Skeletal muscle tissue (tissue), 4 donors: ENCODE measurements around the gene RPL10. TPM values are rescaled to one million over a fixed set of nuclear protein-coding genes. Genes with fewer than 3 reads are reported as not detected.

Source experiments
- H3K27ac ChIP-seq: one replicate; pipeline ENCODE4 v1.7.0; 2013; ENCODE audit warnings: mild to moderate bottlenecking, low read depth, low read length, inconsistent platforms
- H3K27me3 ChIP-seq, 3 donors: one replicate each; pipeline ENCODE4 v1.7.0; 2013; ENCODE audit warnings: low read length in 3 of 3; ENCODE audit not compliant: control insufficient read depth in 3 of 3, insufficient read depth in 3 of 3
- H3K36me3 ChIP-seq, 3 donors: one replicate each; pipeline ENCODE4 v1.7.0; 2013; ENCODE audit warnings: low read length in 3 of 3; ENCODE audit not compliant: control insufficient read depth in 3 of 3, insufficient read depth in 3 of 3
- H3K4me1 ChIP-seq, 3 donors: one replicate each; pipeline ENCODE4 v1.7.0; 2013; ENCODE audit warnings: low read length in 3 of 3, mild to moderate bottlenecking in 3 of 3; ENCODE audit not compliant: control insufficient read depth in 3 of 3, insufficient read depth in 3 of 3
- H3K4me3 ChIP-seq, 3 donors: one replicate each; pipeline ENCODE4 v1.7.0; 2013; ENCODE audit warnings: low read length in 3 of 3
- H3K9ac ChIP-seq, 3 donors: one replicate each; pipeline ENCODE4 v1.7.0; 2013; ENCODE audit warnings: low read length in 3 of 3, mild to moderate bottlenecking in 3 of 3, moderate library complexity in 2 of 3, low read depth in 1 of 3
- H3K9me3 ChIP-seq, 3 donors: one replicate each; pipeline ENCODE4 v1.7.0; 2013; ENCODE audit warnings: low read length in 3 of 3; ENCODE audit not compliant: control insufficient read depth in 3 of 3
- total RNA-seq: library from RNA; depleted of rRNA; stranded (reverse); fragments of >200 nt; gene quantifications from one replicate; pipeline ENCODE4 v1.2.3, GENCODE V29; 2014
- donor health status: Osteomylitis.

The RPL10 gene
- total RNA-seq, 1 donor from 2014 or later: 4,963 TPM

GRCh38 chrX:154436983-154437752, 39.0 kb downstream of the RPL10 start, which contains the start of gene GDI1:
Gene GDI1, plus strand, starts transcription at chrX:154437154. Its CDS starts 101 bp downstream, at chrX:154437255.
- Histone ChIP-seq H3K27me3 (no peaks in the 10 kb centered on the region), H3K9me3 (no peaks in the 10 kb centered on the region), H3K36me3 (peaks cover 29 to 41% (median 31%) of the 10 kb centered on the region in 3 donors), H3K9ac (peak within 1 kb of the TSS; percentile 45 to 75 (median 70)), H3K4me1 (peaks cover 13 to 22% (median 18%) of the 10 kb centered on the region in 3 donors), H3K4me3 (peak within 1 kb of the TSS; percentile 68 to 79 (median 77)), H3K27ac (peak within 1 kb of the TSS; percentile 40)

- Histone ChIP-seq H3K9ac (peak overlapping the region; percentile 38 to 75 (median 70)), H3K36me3 (peaks cover 26 to 35% (median 33%) of the 10 kb centered on the region in 3 donors), H3K27me3 (no peaks in the 10 kb centered on the region), H3K4me1 (peaks cover 13 to 24% (median 18%) of the 10 kb centered on the region in 3 donors), H3K9me3 (no peaks in the 10 kb centered on the region), H3K27ac (no peak overlapping the region), H3K4me3 (peak overlapping the region; percentile 68 to 79 (median 77))
These were observed 40.1 kb downstream of the RPL10 start for GRCh38 chrX:154437971-154438893.

GRCh38 chrX:154439841-154440240, 41.7 kb downstream of the RPL10 start:
- Histone ChIP-seq H3K4me3 (no peak overlapping the region), H3K4me1 (peaks cover 19 to 35% (median 28%) of the 10 kb centered on the region in 3 donors), H3K36me3 (peaks cover 18 to 25% (median 18%) of the 10 kb centered on the region in 3 donors)

GRCh38 chrX:154440623-154441357, 42.6 kb downstream of the RPL10 start:
- Histone ChIP-seq H3K9me3 (no peaks in the 10 kb centered on the region), H3K27ac (no peak overlapping the region)

More at GRCh38 chrX:154439841-154440240, 41.7 kb downstream of the RPL10 start:
- no peaks in the 10 kb centered on the region for H3K27me3 ChIP-seq
- H3K27ac ChIP-seq: no peak overlapping the region
- H3K9me3 ChIP-seq: no peaks in the 10 kb centered on the region
- no peak overlapping the region for H3K9ac ChIP-seq

DNA sequence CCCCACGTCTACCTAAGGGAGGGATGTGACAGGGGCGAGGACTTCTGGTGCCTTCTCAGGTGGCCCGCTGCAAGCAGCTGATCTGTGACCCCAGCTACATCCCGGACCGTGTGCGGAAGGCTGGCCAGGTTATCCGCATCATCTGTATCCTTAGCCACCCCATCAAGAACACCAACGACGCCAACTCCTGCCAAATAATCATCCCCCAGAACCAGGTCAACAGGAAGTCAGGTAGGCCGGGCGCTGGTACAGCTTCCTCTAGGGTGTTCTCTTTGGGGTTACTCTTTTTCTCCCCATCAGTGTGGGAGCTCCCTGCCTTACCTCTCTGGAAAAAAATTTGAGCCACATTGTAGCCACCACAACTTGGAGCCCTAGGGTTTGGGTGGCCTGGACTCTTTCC, 43.4 kb downstream of the RPL10 start:
- no peak overlapping the region for H3K9ac ChIP-seq
- H3K9me3 ChIP-seq: no peaks in the 10 kb centered on the region
- no peaks in the 10 kb centered on the region for H3K27me3 ChIP-seq
- H3K27ac ChIP-seq: no peak overlapping the region
- H3K4me1 ChIP-seq: peaks cover 29 to 40% (median 29%) of the 10 kb centered on the region in 3 donors
- peaks cover 16 to 22% (median 16%) of the 10 kb centered on the region in 3 donors for H3K36me3 ChIP-seq
- H3K4me3 ChIP-seq: no peak overlapping the region

More at GRCh38 chrX:154440623-154441357, 42.6 kb downstream of the RPL10 start:
- Histone ChIP-seq H3K36me3 (peaks cover 13 to 19% (median 16%) of the 10 kb centered on the region in 3 donors), H3K4me1 (peaks cover 27 to 42% (median 34%) of the 10 kb centered on the region in 3 donors), H3K9ac (no peak overlapping the region), H3K4me3 (no peak overlapping the region), H3K27me3 (no peaks in the 10 kb centered on the region)

DNA sequence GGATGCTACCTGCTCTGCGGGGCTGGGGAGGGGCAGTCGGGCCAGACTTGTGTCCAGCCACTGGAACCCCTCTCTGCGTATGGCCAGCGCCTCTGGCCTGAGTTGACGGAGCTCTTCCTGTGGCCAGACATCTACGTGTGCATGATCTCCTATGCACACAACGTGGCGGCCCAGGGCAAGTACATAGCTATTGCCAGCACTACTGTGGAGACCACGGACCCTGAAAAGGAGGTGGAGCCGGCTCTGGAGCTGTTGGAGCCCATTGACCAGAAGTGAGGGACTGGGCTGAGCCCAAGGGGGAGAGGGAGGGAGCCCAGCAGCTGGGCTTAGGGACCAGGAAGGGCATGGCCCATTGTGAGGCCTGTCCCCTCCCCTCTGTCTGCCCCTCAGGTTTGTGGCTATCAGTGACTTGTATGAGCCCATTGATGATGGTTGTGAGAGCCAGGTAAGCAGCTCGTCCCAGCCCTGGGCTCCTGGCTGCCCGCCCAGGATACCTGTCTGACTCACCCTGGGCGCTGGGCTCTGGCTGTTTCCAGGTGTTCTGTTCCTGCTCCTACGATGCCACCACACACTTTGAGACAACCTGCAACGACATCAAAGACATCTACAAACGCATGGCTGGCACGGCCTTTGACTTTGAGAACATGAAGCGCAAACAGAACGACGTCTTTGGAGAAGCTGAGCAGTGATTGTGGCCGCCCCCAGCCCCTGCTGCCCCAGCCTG, 44.0 kb downstream of the RPL10 start:
- Histone ChIP-seq H3K36me3 (peaks cover 20 to 26% (median 22%) of the 10 kb centered on the region in 3 donors), H3K9me3 (no peaks in the 10 kb centered on the region), H3K4me3 (no peak overlapping the region), H3K27me3 (no peaks in the 10 kb centered on the region), H3K27ac (no peak overlapping the region), H3K4me1 (peaks cover 29 to 40% (median 29%) of the 10 kb centered on the region in 3 donors), H3K9ac (no peak overlapping the region)

GRCh38 chrX:154443479-154443910, 45.3 kb downstream of the RPL10 start:
- H3K27me3 ChIP-seq: no peaks in the 10 kb centered on the region
- H3K36me3 ChIP-seq: peaks cover 25 to 29% (median 27%) of the 10 kb centered on the region in 3 donors
- peak overlapping the region; percentile 89 for H3K27ac ChIP-seq
- peak overlapping the region; percentile 48 to 66 (median 60) for H3K4me3 ChIP-seq
- H3K4me1 ChIP-seq: peaks cover 19 to 31% (median 20%) of the 10 kb centered on the region in 3 donors
- H3K9me3 ChIP-seq: no peaks in the 10 kb centered on the region
- peak overlapping the region; percentile 51 to 76 (median 70) for H3K9ac ChIP-seq

DNA sequence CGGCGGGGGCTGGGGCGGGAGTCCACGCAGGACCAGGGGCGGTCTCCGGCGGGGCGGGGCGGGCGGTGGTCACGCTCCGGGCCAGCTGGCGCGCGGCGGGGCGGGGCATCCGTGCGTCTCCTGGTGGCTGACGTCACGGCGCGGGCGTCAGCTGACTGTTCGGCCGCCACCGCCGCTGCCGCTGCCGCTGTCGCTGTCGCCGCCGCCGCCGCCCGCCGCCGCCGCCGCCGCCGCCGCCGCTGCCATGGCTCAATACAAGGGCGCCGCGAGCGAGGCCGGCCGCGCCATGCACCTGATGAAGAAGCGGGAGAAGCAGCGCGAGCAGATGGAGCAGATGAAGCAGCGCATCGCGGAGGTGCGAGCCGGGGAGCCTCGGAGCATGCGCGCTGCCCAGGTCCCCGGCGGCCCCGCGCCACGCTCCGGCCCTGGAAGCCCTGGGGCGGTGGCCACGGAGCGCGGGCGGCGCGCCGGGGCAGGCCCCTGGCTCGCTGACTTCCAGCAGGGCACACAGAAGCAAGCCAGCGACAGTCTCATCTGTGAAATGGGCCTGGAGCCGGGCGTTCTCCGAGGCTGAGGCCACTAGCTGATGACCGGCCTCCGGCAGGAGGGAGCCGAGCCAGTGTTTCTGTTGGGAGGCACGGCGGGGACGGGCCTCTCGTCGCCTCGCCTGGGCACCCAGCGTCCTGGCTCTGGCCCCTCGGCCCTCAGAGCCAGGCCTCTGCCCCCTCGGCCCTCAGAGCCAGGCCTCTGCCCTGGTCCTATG, 46.0 kb downstream of the RPL10 start, which contains the start of gene FAM50A:
FAM50A (plus strand) TSS at position 150 of the 763 bp plus-strand sequence; CDS start at position 245, 95 bp downstream.
- Histone ChIP-seq H3K9ac (peak within 1 kb of the TSS; percentile 60 to 84 (median 74)), H3K27me3 (no peaks in the 10 kb centered on the region), H3K27ac (peak within 1 kb of the TSS; percentile 89), H3K4me1 (peaks cover 16 to 24% (median 16%) of the 10 kb centered on the region in 3 donors), H3K9me3 (no peaks in the 10 kb centered on the region), H3K36me3 (peaks cover 28 to 36% (median 32%) of the 10 kb centered on the region in 3 donors), H3K4me3 (peak within 1 kb of the TSS; percentile 49 to 72 (median 61))
